WTC11 (cell line): ENCODE results near the gene TMEM190. TPM values are rescaled to one million over a fixed set of nuclear protein-coding genes. Genes with fewer than 3 reads are reported as not detected.

Experiments used
- AFF4 ChIP-seq: sonication (generic); formaldehyde crosslinking; IDR thresholded peaks from 2 replicates; pipeline ENCODE4 v1.8.1; 2023; ENCODE audit warnings: mild to moderate bottlenecking, missing genetic modification reagents, borderline replicate concordance
- ATF6 ChIP-seq: sonication (generic); formaldehyde crosslinking; IDR thresholded peaks from 2 replicates; pipeline ENCODE4 v1.8.1; 2023; ENCODE audit warnings: mild to moderate bottlenecking, missing genetic modification reagents
- CREB1 ChIP-seq: sonication (generic); formaldehyde crosslinking; IDR thresholded peaks from 2 replicates; pipeline ENCODE4 v1.8.0; 2023; ENCODE audit warnings: mild to moderate bottlenecking, missing genetic modification reagents
- EMX1 ChIP-seq: fragments of 250-450 bp; sonication (Bioruptor Pico); IDR thresholded peaks from 2 replicates; pipeline ENCODE4 v1.8.0; 2021; ENCODE audit warnings: mild to moderate bottlenecking
- ERG ChIP-seq: fragments of 250-450 bp; sonication (Bioruptor Pico); IDR thresholded peaks from 2 replicates; pipeline ENCODE4 v1.8.0; 2021; ENCODE audit warnings: mild to moderate bottlenecking
- ESRRA ChIP-seq: sonication (generic); formaldehyde crosslinking; IDR thresholded peaks from 2 replicates; pipeline ENCODE4 v1.8.1; 2022; ENCODE audit warnings: mild to moderate bottlenecking, missing genetic modification reagents, borderline replicate concordance
- ETV6 ChIP-seq: sonication (generic); formaldehyde crosslinking; IDR thresholded peaks from 2 replicates; pipeline ENCODE4 v1.8.1; 2022; ENCODE audit warnings: mild to moderate bottlenecking, missing genetic modification reagents
- FOXK1 ChIP-seq: sonication (generic); formaldehyde crosslinking; IDR thresholded peaks from 2 replicates; pipeline ENCODE4 v1.8.0; 2022; ENCODE audit warnings: mild to moderate bottlenecking, moderate library complexity, missing genetic modification reagents
- FOXP1 ChIP-seq: sonication (generic); formaldehyde crosslinking; IDR thresholded peaks from 2 replicates; pipeline ENCODE4 v1.8.0; 2022; ENCODE audit warnings: missing genetic modification reagents, mild to moderate bottlenecking, moderate library complexity, borderline replicate concordance
- FOXP4 ChIP-seq: sonication (generic); formaldehyde crosslinking; IDR thresholded peaks from 2 replicates; pipeline ENCODE4 v1.8.0; 2022; ENCODE audit warnings: mild to moderate bottlenecking, missing genetic modification reagents
- HMGA2 ChIP-seq: fragments of 250-450 bp; sonication (Bioruptor Pico); IDR thresholded peaks from 2 replicates; pipeline ENCODE4 v1.4.0; 2021; ENCODE audit warnings: mild to moderate bottlenecking, moderate library complexity
- JUN ChIP-seq: sonication (generic); formaldehyde crosslinking; IDR thresholded peaks from 2 replicates; pipeline ENCODE4 v1.8.0; 2023; ENCODE audit warnings: mild to moderate bottlenecking, missing genetic modification reagents
- KAT7 ChIP-seq: sonication (generic); formaldehyde crosslinking; IDR thresholded peaks from 2 replicates; pipeline ENCODE4 v1.8.1; 2023; ENCODE audit warnings: missing genetic modification reagents, mild to moderate bottlenecking, borderline replicate concordance
- MAX ChIP-seq: sonication (generic); formaldehyde crosslinking; IDR thresholded peaks from 2 replicates; pipeline ENCODE4 v1.8.0; 2022; ENCODE audit warnings: mild to moderate bottlenecking, missing genetic modification reagents
- MLX ChIP-seq: sonication (generic); formaldehyde crosslinking; IDR thresholded peaks from 2 replicates; pipeline ENCODE4 v1.8.1; 2023; ENCODE audit warnings: mild to moderate bottlenecking, missing genetic modification reagents, moderate library complexity
- MXD4 ChIP-seq: fragments of 250-450 bp; sonication (Bioruptor Pico); IDR thresholded peaks from 2 replicates; pipeline ENCODE4 v1.8.0; 2021; ENCODE audit warnings: mild to moderate bottlenecking, moderate library complexity, borderline replicate concordance
- MYBL2 ChIP-seq: sonication (generic); formaldehyde crosslinking; IDR thresholded peaks from 2 replicates; pipeline ENCODE4 v1.8.1; 2023; ENCODE audit warnings: mild to moderate bottlenecking, moderate library complexity, missing genetic modification reagents
- NR3C1 ChIP-seq: sonication (generic); formaldehyde crosslinking; conservative IDR thresholded peaks from 2 replicates; pipeline ENCODE4 v1.8.1; 2023; ENCODE audit warnings: low read depth, mild to moderate bottlenecking, missing genetic modification reagents
- OVOL2 ChIP-seq: fragments of 250-450 bp; sonication (Bioruptor Pico); IDR thresholded peaks from 2 replicates; pipeline ENCODE4 v1.9.0; 2021; ENCODE audit warnings: mild to moderate bottlenecking, borderline replicate concordance
- RORB ChIP-seq: fragments of 250-450 bp; sonication (Bioruptor Pico); IDR thresholded peaks from 2 replicates; pipeline ENCODE4 v1.9.0; 2021; ENCODE audit warnings: mild to moderate bottlenecking
- SMAD3 ChIP-seq: sonication (generic); formaldehyde crosslinking; IDR thresholded peaks from 2 replicates; pipeline ENCODE4 v1.8.0; 2022; ENCODE audit warnings: missing genetic modification reagents, mild to moderate bottlenecking, borderline replicate concordance
- SMAD4 ChIP-seq: sonication (generic); formaldehyde crosslinking; IDR thresholded peaks from 2 replicates; pipeline ENCODE4 v1.8.0; 2022; ENCODE audit warnings: mild to moderate bottlenecking, missing genetic modification reagents
- STAT6 ChIP-seq: sonication (generic); formaldehyde crosslinking; conservative IDR thresholded peaks from 2 replicates; pipeline ENCODE4 v1.8.1; 2023; ENCODE audit warnings: mild to moderate bottlenecking, low read depth, missing genetic modification reagents, moderate library complexity
- ZMAT4 ChIP-seq: fragments of 250-450 bp; sonication (Bioruptor Pico); IDR thresholded peaks from 2 replicates; pipeline ENCODE4 v1.9.0; 2021; ENCODE audit warnings: mild to moderate bottlenecking
- ZNF671 ChIP-seq: fragments of 250-450 bp; sonication (Bioruptor Pico); IDR thresholded peaks from 2 replicates; pipeline ENCODE4 v1.8.0; 2021; ENCODE audit warnings: mild to moderate bottlenecking
- total RNA-seq: library from RNA; stranded (reverse); gene quantifications from 3 replicates; pipeline ENCODE4 v1.2.3, GENCODE V29; 2021

TMEM190 gene
- total RNA-seq, 1 experiment from 2014 or later = 0.33 TPM

GRCh38 chr19:55385724-55386492 lies 9.3 kb downstream of the TMEM190 start, which contains the start of gene RPL28 (continued):
- TF ChIP-seq ZNF671 (CRISPR knock-in tag) = no peak
- TF ChIP-seq RORB (CRISPR knock-in tag) = no peak
- TF ChIP-seq MAX (CRISPR knock-in tag) = peak; percentile 82
- no peak for TF ChIP-seq NR3C1
- TF ChIP-seq CREB1 (CRISPR knock-in tag) = 0 out of 2 replicates have a peak, but pooled peaks have one; percentile 54
- TF ChIP-seq MXD4 (CRISPR knock-in tag) = no peak
- TF ChIP-seq EMX1 (CRISPR knock-in tag) = 0 out of 2 replicates have a peak, but pooled peaks have one; percentile 22
- peak; percentile 95 for TF ChIP-seq ETV6 (CRISPR knock-in tag)
- peak; percentile 70; the same call in 1 of the 2 replicates for TF ChIP-seq JUN (CRISPR knock-in tag)
- TF ChIP-seq FOXK1 (CRISPR knock-in tag) = peak; percentile 82
- no peak for TF ChIP-seq ATF6 (CRISPR knock-in tag)
- TF ChIP-seq SMAD4 (CRISPR knock-in tag) = peak; percentile 52; the same call in 1 of the 2 replicates
- no peak for TF ChIP-seq ERG (CRISPR knock-in tag)
- TF ChIP-seq SMAD3 (CRISPR knock-in tag) = no peak
- TF ChIP-seq KAT7 (CRISPR knock-in tag) = peak; percentile 75; the same call in 1 of the 2 replicates
- 0 out of 2 replicates have a peak, but pooled peaks have one; percentile 61 for TF ChIP-seq AFF4 (CRISPR knock-in tag)
- no peak for TF ChIP-seq STAT6
- peak; percentile 16; the same call in 1 of the 2 replicates for TF ChIP-seq ZMAT4 (CRISPR knock-in tag)
- 0 out of 2 replicates have a peak, but pooled peaks have one; percentile 35 for TF ChIP-seq ESRRA (CRISPR knock-in tag)
- no peak for TF ChIP-seq HMGA2 (CRISPR knock-in tag)
- TF ChIP-seq FOXP4 = peak; percentile 54; the same call in 1 of the 2 replicates
- TF ChIP-seq MLX (CRISPR knock-in tag) = no peak
- TF ChIP-seq OVOL2 (CRISPR knock-in tag) = no peak
- TF ChIP-seq FOXP1 (CRISPR knock-in tag) = peak; percentile 81; the same call in 1 of the 2 replicates
- TF ChIP-seq MYBL2 = peak; percentile 84
